DND-41 (cell line): ENCODE measurements around the gene RAB43.

Experiments
- ATAC-seq: fragments of 200-7000 bp; cut with Tn5 transposase; 3 replicates; pipeline ENCODE4 v1.9.1; 2021; ENCODE audit warnings: low read depth; ENCODE audit not compliant: insufficient read depth
- DNase-seq: peaks from one replicate; pipeline ENCODE4 v3.0.0-alpha.2; 2020
- H2AFZ ChIP-seq: 2 replicates; pipeline ENCODE4 v1.6.0; 2012; ENCODE audit warnings: low read depth, low read length
- H3K27ac ChIP-seq: 2 replicates; pipeline ENCODE4 v1.5.1; 2012; ENCODE audit warnings: low read length, inconsistent platforms
- H3K27me3 ChIP-seq: fragments of 200-600 bp; sonication (generic); 2 replicates; pipeline ENCODE4 v1.6.0; 2012; ENCODE audit warnings: low read length, mild to moderate bottlenecking, inconsistent platforms; ENCODE audit not compliant: insufficient read depth, poor library complexity
- H3K36me3 ChIP-seq: 2 replicates; pipeline ENCODE4 v1.5.1; 2012; ENCODE audit warnings: low read length, inconsistent platforms; ENCODE audit not compliant: insufficient read depth
- H3K4me1 ChIP-seq: 2 replicates; pipeline ENCODE4 v1.5.1; 2012; ENCODE audit warnings: mild to moderate bottlenecking, low read length; ENCODE audit not compliant: insufficient read depth
- H3K4me2 ChIP-seq: 2 replicates; pipeline ENCODE4 v1.6.0; 2012; ENCODE audit warnings: mild to moderate bottlenecking, moderate library complexity, low read length, inconsistent platforms; ENCODE audit not compliant: insufficient read depth
- H3K4me3 ChIP-seq, 2 experiments: fragments of 200-600 bp in 1 of 2; shearing (Covaris generic) in 1 of 2; 2 replicates each; pipeline ENCODE4 v1.5.1; 2012 to 2016; ENCODE audit warnings: inconsistent platforms in 2 of 2, low read length in 2 of 2, mild to moderate bottlenecking in 2 of 2, low read depth in 1 of 2, moderate library complexity in 1 of 2
- H3K79me2 ChIP-seq: 2 replicates; pipeline ENCODE4 v1.6.0; 2012; ENCODE audit warnings: low read length, inconsistent platforms; ENCODE audit not compliant: insufficient read depth
- H3K9ac ChIP-seq: 2 replicates; pipeline ENCODE4 v1.6.0; 2012; ENCODE audit warnings: low read depth, mild to moderate bottlenecking, inconsistent platforms, low read length, moderate library complexity
- H3K9me3 ChIP-seq: 2 replicates; pipeline ENCODE4 v1.5.1; 2012; ENCODE audit warnings: low read length, moderate library complexity, mild to moderate bottlenecking, inconsistent platforms; ENCODE audit not compliant: insufficient read depth, severe bottlenecking
- H4K20me1 ChIP-seq: 2 replicates; pipeline ENCODE4 v1.6.0; 2012; ENCODE audit warnings: low read length; ENCODE audit not compliant: insufficient read depth
- EZH2 ChIP-seq: IDR thresholded peaks from 3 replicates; pipeline ENCODE4 v1.6.1; 2012; ENCODE audit warnings: borderline replicate concordance, low read depth, mild to moderate bottlenecking, moderate library complexity, low read length, inconsistent platforms; ENCODE audit not compliant: severe bottlenecking
- TF ChIP-seq, protein P1 (sequence below): IDR thresholded peaks from 2 replicates; pipeline ENCODE4 v1.5.1; 2012; ENCODE audit warnings: borderline replicate concordance, low read length, moderate library complexity, mild to moderate bottlenecking; ENCODE audit not compliant: poor library complexity, severe bottlenecking; ENCODE audit errors: extremely low read depth

Gene RAB43

DNA sequence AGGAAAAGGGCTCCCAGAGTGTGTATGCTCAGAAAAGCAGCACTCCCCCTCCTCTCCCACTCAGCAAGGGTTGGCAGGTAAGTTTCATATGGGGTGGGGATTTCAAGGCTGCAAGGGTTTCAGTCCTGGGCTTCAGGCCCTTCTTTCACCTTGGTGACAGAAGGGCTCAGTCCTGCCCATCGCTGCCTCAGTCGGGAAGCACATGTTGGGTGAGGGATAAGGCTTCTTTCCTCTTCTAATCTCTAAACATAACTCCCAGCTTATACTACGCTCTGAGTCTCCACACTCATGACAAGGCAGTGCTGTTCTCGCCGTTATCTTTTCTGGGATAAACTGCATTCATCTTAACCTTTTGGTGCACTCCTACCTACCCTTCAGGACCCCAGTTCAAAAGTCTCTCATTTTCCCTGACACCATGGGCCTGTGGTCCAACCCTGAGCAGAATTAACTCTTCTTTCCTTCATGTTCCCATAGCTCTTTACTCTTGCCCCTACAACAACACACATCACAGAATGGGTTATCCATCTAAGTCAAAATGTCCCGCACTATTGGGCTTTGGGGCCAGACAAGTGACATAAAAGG, 17.0 kb downstream of the RAB43 start:
- Histone ChIP-seq H3K4me1 (no peaks in the 10 kb centered on the region), H3K9ac (no peak overlapping the region), H4K20me1 (peaks cover 42% of the 10 kb centered on the region), H3K36me3 (peaks cover 31% of the 10 kb centered on the region), H3K27ac (no peak overlapping the region), H3K4me3 (no peak overlapping the region), H2AFZ (no peak overlapping the region), H3K27me3 (no peaks in the 10 kb centered on the region), H3K9me3 (no peaks in the 10 kb centered on the region), H3K4me2 (no peak overlapping the region), H3K79me2 (peaks cover 68% of the 10 kb centered on the region)
- ATAC-seq (no peak), DNase-seq (no peak)
- no peak for TF ChIP-seq EZH2
- TF ChIP-seq, protein P1, sequence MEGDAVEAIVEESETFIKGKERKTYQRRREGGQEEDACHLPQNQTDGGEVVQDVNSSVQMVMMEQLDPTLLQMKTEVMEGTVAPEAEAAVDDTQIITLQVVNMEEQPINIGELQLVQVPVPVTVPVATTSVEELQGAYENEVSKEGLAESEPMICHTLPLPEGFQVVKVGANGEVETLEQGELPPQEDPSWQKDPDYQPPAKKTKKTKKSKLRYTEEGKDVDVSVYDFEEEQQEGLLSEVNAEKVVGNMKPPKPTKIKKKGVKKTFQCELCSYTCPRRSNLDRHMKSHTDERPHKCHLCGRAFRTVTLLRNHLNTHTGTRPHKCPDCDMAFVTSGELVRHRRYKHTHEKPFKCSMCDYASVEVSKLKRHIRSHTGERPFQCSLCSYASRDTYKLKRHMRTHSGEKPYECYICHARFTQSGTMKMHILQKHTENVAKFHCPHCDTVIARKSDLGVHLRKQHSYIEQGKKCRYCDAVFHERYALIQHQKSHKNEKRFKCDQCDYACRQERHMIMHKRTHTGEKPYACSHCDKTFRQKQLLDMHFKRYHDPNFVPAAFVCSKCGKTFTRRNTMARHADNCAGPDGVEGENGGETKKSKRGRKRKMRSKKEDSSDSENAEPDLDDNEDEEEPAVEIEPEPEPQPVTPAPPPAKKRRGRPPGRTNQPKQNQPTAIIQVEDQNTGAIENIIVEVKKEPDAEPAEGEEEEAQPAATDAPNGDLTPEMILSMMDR = no peak

DNA sequence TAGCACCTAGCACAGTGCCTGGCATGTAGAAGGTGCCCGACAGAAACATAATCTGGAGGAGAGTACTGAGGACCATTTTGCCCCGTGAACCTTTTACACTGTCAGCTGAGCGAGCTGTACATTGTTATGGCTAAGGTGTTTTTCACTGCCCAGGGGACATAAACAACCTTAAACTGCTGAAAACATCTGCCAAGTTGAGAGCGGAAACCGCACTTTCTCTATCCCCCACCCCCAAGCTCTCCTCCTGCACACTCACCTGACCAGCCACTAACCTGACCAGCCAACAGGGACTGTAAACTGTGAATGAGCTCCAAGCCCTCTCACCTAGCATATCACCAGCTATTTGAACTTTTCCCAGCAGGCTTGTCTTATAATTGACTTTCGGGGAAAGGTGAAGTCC, 17.6 kb downstream of the RAB43 start:
- H3K36me3 ChIP-seq = peaks cover 31% of the 10 kb centered on the region
- no peaks in the 10 kb centered on the region for H3K27me3 ChIP-seq
- peaks cover 42% of the 10 kb centered on the region for H4K20me1 ChIP-seq
- H3K27ac ChIP-seq = no peak overlapping the region
- H2AFZ ChIP-seq = no peak overlapping the region
- no peak overlapping the region for H3K9ac ChIP-seq
- no peak for TF ChIP-seq EZH2
- TF ChIP-seq, protein P1 = no peak
- no peaks in the 10 kb centered on the region for H3K4me1 ChIP-seq
- no peak overlapping the region for H3K4me3 ChIP-seq
- no peaks in the 10 kb centered on the region for H3K9me3 ChIP-seq
- no peak overlapping the region for H3K4me2 ChIP-seq
- ATAC-seq (no peak), DNase-seq (no peak)
- peaks cover 68% of the 10 kb centered on the region for H3K79me2 ChIP-seq

DNA sequence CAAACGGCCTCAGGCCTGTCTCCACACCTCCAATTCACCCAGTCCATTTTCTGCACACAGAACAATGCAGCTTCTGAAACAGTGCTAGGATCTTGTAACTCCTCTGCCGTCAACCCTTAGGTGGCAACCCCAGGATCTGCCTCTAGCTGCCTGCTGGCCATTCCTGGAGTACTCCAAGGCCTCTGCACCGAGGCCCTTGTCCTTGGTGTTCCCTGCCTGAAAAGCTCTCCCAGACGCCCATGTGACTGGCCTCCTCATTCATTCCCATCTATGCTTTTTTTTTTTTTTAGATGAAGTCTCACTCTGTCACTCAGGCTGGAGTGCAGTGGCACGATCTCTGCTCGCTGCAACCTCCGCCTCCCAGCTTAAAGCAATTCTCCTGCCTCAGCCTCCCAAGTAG, 18.3 kb downstream of the RAB43 start:
- H4K20me1 ChIP-seq = peaks cover 41% of the 10 kb centered on the region
- H3K79me2 ChIP-seq = peaks cover 65% of the 10 kb centered on the region
- H3K36me3 ChIP-seq = peaks cover 29% of the 10 kb centered on the region

More for the DNA sequence above, 18.3 kb downstream of the RAB43 start:
- H3K27ac ChIP-seq = peak overlapping the region; percentile 32; the same call in 1 of the 2 replicates
- no peaks in the 10 kb centered on the region for H3K9me3 ChIP-seq
- no peaks in the 10 kb centered on the region for H3K27me3 ChIP-seq
- ATAC-seq = no peak
- H3K4me1 ChIP-seq = no peaks in the 10 kb centered on the region
- no peak overlapping the region for H2AFZ ChIP-seq
- no peak overlapping the region for H3K4me2 ChIP-seq
- TF ChIP-seq, protein P1 = no peak
- TF ChIP-seq EZH2 = no peak
- H3K9ac ChIP-seq = no peak overlapping the region
- DNase-seq = no peak
- H3K4me3 ChIP-seq = no peak overlapping the region
